ENCODE measurements around the gene MRE11.
A peak's percentile ranks its signal among the peaks of the same experiment; 100 is the strongest.

The MRE11 gene

GRCh38 chr11:94519478-94520084, 25.9 kb upstream of the MRE11 start:
- TF ChIP-seq CTCF (IDR thresholded peaks at IDR 0.05; ENCODE audit: control insufficient read depth, extremely low read depth, insufficient read depth): peak; percentile 52
- no peak overlapping the region for H3K4me3 ChIP-seq (ENCODE audit: low read depth, low read length)
- DNase-seq (ENCODE audit: low read depth): no peak

GRCh38 chr11:94518300-94518699, 24.7 kb upstream of the MRE11 start:
- no peak for DNase-seq (ENCODE audit: low read depth)
- no peak overlapping the region for H3K4me3 ChIP-seq (ENCODE audit: low read depth, low read length)
- no peak for TF ChIP-seq CTCF (IDR thresholded peaks at IDR 0.05; ENCODE audit: control insufficient read depth, extremely low read depth, insufficient read depth)

DNA sequence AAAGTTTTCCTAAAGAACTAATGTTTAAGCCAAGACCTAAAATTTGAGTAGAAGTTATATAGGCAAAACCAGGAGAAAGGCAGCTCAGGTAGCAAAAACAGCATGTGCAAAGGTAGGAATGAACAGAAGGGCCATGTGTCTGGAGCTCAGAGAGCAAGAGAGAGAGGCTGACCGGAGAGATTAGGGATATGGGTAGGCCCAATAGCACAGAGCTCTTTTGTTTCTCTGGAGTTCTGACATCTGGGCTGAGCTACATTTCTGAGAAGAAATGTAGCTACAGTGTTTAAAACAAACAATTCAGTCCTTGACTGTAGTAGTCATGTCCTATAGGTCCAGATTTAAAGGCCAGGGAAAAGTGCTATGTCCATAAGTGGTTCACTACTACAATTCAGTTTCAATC, 23.1 kb upstream of the MRE11 start:
- TF ChIP-seq CTCF (IDR thresholded peaks at IDR 0.05; ENCODE audit: control insufficient read depth, extremely low read depth, insufficient read depth): no peak
- DNase-seq (ENCODE audit: low read depth): no peak
- no peak overlapping the region for H3K4me3 ChIP-seq (ENCODE audit: low read depth, low read length)

DNA sequence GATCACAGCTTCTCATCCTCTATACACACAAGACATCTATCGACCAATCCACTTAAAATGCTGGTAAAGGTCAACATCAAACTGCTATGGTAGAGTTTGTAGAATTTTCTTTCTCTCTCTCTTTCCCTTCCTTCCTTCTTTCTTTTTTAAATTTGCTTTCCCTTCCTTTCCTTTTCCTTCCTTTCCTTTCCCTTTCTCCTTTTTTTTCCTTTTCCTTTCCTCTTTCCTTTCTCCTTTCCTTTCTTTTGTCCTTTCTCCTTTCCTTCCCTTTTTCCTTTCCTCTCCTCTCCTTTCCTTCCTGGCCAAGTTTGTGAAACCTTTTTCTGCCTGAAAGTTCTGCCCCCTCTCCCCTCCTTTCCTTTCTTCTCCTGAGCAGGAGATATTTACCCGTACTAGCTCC, 21.8 kb upstream of the MRE11 start:
- no peak for DNase-seq (ENCODE audit: low read depth)
- no peak overlapping the region for H3K4me3 ChIP-seq (ENCODE audit: low read depth, low read length)
- TF ChIP-seq CTCF (IDR thresholded peaks at IDR 0.05; ENCODE audit: control insufficient read depth, extremely low read depth, insufficient read depth): no peak

- DNase-seq (ENCODE audit: low read depth): no peak
- TF ChIP-seq CTCF (IDR thresholded peaks at IDR 0.05; ENCODE audit: control insufficient read depth, extremely low read depth, insufficient read depth): no peak
- no peak overlapping the region for H3K4me3 ChIP-seq (ENCODE audit: low read depth, low read length)
Measured at GRCh38 chr11:94513091-94513490, 19.4 kb upstream of the MRE11 start.

DNA sequence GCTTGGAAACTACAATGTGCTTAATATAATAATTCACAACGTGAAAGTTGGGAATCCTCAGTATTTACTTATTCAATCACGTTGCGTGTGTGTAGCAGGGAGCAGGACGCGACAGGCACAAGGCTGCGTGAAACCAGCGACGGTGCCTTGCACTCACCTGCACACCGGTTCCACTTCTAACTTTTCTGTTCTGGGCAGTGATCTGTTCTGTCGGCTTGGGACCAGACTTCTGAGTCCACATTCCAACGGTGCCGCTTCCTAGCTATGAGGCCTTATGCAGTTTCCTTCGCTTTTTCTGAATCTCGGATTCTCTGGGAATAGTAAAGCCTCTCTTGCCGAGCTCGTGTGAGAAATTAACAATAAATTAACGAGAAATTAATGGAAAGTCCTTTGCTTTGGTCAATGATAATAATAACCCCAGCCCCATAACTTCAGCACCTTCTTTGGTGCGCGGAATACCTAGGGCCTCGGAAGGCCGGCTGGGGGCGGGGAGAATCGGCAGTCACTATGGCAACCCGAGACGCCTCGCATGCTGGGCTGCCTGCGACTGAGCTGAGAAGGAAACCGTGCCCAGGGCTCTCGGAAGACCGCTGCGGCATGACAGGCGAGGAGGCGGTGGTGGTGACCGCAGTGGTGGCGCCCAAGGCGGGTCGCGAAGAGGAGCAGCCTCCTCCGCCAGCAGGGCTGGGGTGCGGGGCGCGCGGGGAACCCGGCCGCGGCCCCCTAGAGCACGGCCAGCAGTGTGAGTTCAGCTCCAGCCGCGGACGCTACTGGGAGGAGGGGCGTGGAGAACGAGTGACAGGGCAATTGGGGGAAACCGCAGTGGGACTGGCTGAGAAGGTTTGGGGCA, 18.5 kb upstream of the MRE11 start, which contains the start of gene C11orf97:
Gene C11orf97 (plus strand): TSS at position 530 of the 850 bp plus-strand sequence. CDS start 68 bp downstream, at position 598.
- H3K4me3 ChIP-seq (ENCODE audit: low read depth, low read length): peak within 1 kb of the TSS; percentile 31
- no peak for DNase-seq (ENCODE audit: low read depth)
- TF ChIP-seq CTCF (IDR thresholded peaks at IDR 0.05; ENCODE audit: control insufficient read depth, extremely low read depth, insufficient read depth): no peak
